GM13977 (cell line): ENCODE results near the gene ONECUT1.
A peak's percentile ranks its signal among the peaks of the same experiment; 100 is the strongest.

Source experiments
- DNase-seq: peaks from one replicate; pipeline ENCODE4 v3.0.0; 2012; ENCODE audit warnings: low spot score
- in situ Hi-C: fragments of 300-500 bp; cut with MboI; formaldehyde crosslinking; loops from one replicate; pipeline ENCODE4 v1.12.0; 2022; ENCODE audit warnings: low sequenced_read_pairs, low pct_unique_long_range_greater_than_20kb, mixed read lengths, inconsistent platforms; ENCODE audit not compliant: unreplicated experiment
- TF ChIP-seq, protein P1 (sequence below): IDR thresholded peaks from 2 replicates; pipeline ENCODE4 v1.5.1; 2012; ENCODE audit warnings: mild to moderate bottlenecking, control low read depth; ENCODE audit not compliant: insufficient read depth; ENCODE audit errors: extremely low read depth, missing control alignments

The ONECUT1 gene

DNA sequence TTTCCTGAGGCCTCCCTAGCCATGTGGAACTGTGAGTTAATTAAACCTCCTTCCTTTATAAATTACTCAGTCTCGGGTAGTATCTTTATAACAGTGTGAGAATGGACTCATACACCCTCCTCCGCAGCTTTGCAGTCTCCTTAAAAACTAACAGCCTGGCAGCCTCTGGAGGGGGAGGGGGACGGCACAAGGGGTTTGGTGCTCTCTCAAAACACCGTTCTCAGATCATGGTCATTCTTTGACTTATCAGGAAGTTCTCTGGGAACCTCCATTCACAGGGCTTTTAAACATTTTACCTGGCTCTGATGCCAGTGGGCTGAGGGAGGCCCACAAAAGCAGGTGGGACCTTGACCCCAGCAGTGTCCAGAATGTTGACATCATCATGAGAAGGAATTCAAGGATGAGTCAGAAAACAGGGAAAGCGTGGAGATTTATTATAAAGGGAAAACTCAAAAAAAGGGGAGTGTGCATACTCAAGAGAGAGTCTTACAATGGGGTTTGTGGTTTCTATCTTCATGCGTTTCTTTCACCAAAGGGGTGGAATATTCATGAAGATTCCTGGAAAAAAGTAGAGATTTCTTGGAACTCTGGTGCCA, 43.9 kb downstream of the ONECUT1 start:
- TF ChIP-seq, protein P1, sequence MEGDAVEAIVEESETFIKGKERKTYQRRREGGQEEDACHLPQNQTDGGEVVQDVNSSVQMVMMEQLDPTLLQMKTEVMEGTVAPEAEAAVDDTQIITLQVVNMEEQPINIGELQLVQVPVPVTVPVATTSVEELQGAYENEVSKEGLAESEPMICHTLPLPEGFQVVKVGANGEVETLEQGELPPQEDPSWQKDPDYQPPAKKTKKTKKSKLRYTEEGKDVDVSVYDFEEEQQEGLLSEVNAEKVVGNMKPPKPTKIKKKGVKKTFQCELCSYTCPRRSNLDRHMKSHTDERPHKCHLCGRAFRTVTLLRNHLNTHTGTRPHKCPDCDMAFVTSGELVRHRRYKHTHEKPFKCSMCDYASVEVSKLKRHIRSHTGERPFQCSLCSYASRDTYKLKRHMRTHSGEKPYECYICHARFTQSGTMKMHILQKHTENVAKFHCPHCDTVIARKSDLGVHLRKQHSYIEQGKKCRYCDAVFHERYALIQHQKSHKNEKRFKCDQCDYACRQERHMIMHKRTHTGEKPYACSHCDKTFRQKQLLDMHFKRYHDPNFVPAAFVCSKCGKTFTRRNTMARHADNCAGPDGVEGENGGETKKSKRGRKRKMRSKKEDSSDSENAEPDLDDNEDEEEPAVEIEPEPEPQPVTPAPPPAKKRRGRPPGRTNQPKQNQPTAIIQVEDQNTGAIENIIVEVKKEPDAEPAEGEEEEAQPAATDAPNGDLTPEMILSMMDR: no peak
- no peak for DNase-seq
- in situ Hi-C loops: no loop called here

- TF ChIP-seq, protein P1: no peak
- DNase-seq: no peak
- in situ Hi-C loops: no loop called here
These were observed 44.6 kb downstream of the ONECUT1 start for GRCh38 chr15:52745326-52746161.

GRCh38 chr15:52738311-52738710, 51.8 kb downstream of the ONECUT1 start:
- TF ChIP-seq, protein P1: no peak
- DNase-seq: no peak
- in situ Hi-C loops: loop anchor here (10.0 kb wide), 2 partner anchors 414 to 484 kb away; no protein-coding TSS in a partner anchor

DNA sequence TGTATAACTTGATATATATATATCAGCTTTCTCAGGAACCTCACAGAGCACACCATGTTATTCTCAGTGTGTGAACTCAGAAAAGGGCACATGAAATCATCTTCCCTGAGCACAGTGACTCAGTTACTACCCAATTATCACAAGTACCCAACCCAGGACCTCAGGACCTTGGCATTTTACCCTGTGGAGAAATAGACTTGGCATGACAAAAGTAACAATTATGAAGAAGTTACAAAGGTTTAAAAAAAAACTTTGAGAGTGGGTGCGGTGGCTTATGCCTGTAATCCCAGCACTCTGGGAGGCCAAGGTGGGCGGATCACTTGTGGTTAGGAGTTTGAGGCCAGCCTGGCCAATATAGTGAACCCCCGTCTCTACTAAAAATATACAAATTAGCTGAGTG, 52.4 kb downstream of the ONECUT1 start:
- in situ Hi-C loops: loop anchor here (10.0 kb wide), 2 partner anchors 413 to 483 kb away; no protein-coding TSS in a partner anchor
- DNase-seq: no peak
- TF ChIP-seq, protein P1: no peak

- TF ChIP-seq, protein P1: peak; percentile 75
- in situ Hi-C loops: loop anchor here (10.0 kb wide), 2 partner anchors 411 to 481 kb away; no protein-coding TSS in a partner anchor
These were observed 54.7 kb downstream of the ONECUT1 start for GRCh38 chr15:52735231-52736089.

DNA sequence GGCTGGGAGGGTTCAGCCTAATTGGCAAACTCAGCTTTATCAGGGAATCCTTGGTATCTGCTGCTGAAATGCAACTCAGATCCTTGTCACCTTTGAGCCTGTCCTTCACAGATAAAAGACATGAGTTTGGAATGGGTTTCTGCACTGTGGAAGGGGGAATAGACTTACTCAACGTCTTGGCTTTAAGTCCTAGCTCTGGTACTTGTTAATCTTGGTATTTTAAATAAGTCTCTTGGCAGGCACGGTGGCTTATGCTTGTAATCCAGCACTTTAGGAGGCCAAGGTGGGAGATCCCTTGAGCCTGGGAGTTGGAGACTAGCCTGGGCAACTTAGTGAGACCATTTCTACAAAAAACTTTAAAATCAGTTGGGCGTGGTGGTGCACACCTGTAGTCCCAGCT, 55.8 kb downstream of the ONECUT1 start:
- TF ChIP-seq, protein P1: no peak
- no peak for DNase-seq
- in situ Hi-C loops: loop anchor here (10.0 kb wide), 2 partner anchors 410 to 480 kb away; no protein-coding TSS in a partner anchor

More at GRCh38 chr15:52735231-52736089, 54.7 kb downstream of the ONECUT1 start:
- peak; percentile 65 for DNase-seq
